Right atrium auricular region (tissue), 2 donors: Measurements from ENCODE around the gene AOPEP. TPM values are rescaled to one million over a fixed set of nuclear protein-coding genes. Genes with fewer than 3 reads are reported as not detected.

Source experiments
- DNase-seq: peaks from one replicate; pipeline ENCODE4 v3.0.0-alpha.2; 2019; ENCODE audit warnings: low spot score
- H3K27ac ChIP-seq, 2 donors: fragments of 200-600 bp; sonication (generic); 1 replicate in 1 of 2; 2 replicates in 1 of 2; pipeline ENCODE4 v1.5.1; 2016 to 2019
- H3K27me3 ChIP-seq, 2 donors: fragments of 200-600 bp; sonication (generic); one replicate each; pipeline versions ENCODE4 v1.5.1 to v1.6.0; 2017 to 2019
- H3K36me3 ChIP-seq: fragments of 200-600 bp; sonication (generic); one replicate; pipeline ENCODE4 v1.5.1; 2016
- H3K4me1 ChIP-seq, 2 donors: fragments of 200-600 bp; sonication (generic); one replicate each; pipeline versions ENCODE4 v1.5.1 to v1.6.0; 2017 to 2019
- H3K4me3 ChIP-seq, 2 donors: fragments of 200-600 bp; sonication (generic); 1 replicate in 1 of 2; 2 replicates in 1 of 2; pipeline ENCODE4 v1.5.1; 2017 to 2019; ENCODE audit warnings: mild to moderate bottlenecking in 1 of 2, moderate library complexity in 1 of 2
- H3K9me3 ChIP-seq, 2 donors: fragments of 200-600 bp; sonication (generic); one replicate each; pipeline ENCODE4 v1.5.1; 2019
- CTCF ChIP-seq, 2 donors: fragments of 200-600 bp; sonication (generic); IDR thresholded peaks; one replicate each; pipeline ENCODE4 v1.5.1; 2019; ENCODE audit warnings: antibody characterized with exemption in 2 of 2
- total RNA-seq, 2 donors: library from RNA; depleted of rRNA; stranded (reverse); fragments of >200 nt; gene quantifications; one replicate each; pipeline ENCODE4 v1.1.0, GENCODE V29; 2016

The AOPEP gene
- total RNA-seq, 2 donors from 2014 or later = 262 to 314 TPM

- Histone ChIP-seq H3K9me3 (no peaks in the 10 kb centered on the region), H3K36me3 (no peaks in the 10 kb centered on the region), H3K4me3 (no peak overlapping the region), H3K27ac (no peak overlapping the region), H3K4me1 (peaks cover 0 to 51% of the 10 kb centered on the region in 2 donors), H3K27me3 (no peaks in the 10 kb centered on the region)
- DNase-seq = no peak
- TF ChIP-seq CTCF (IDR thresholded peaks at IDR 0.05) = no peak
These were observed 199.9 kb downstream of the AOPEP start for GRCh38 chr9:94926431-94926800.

- H3K36me3 ChIP-seq = no peaks in the 10 kb centered on the region
- no peak for DNase-seq
- no peaks in the 10 kb centered on the region for H3K27me3 ChIP-seq
- no peak overlapping the region for H3K4me3 ChIP-seq
- no peaks in the 10 kb centered on the region for H3K9me3 ChIP-seq
- no peak overlapping the region for H3K27ac ChIP-seq
- peaks cover 0 to 43% of the 10 kb centered on the region in 2 donors for H3K4me1 ChIP-seq
- TF ChIP-seq CTCF (IDR thresholded peaks at IDR 0.05) = no peak
These were observed 200.7 kb downstream of the AOPEP start for GRCh38 chr9:94927048-94927761.

GRCh38 chr9:94927762-94928670 lies 201.5 kb downstream of the AOPEP start:
- peak overlapping the region in 1 of 2 donors; percentile 11 for H3K27ac ChIP-seq

GRCh38 chr9:94928691-94929368 lies 202.3 kb downstream of the AOPEP start:
- peak overlapping the region; percentile 11 to 38 for H3K27ac ChIP-seq
- peaks cover 0 to 28% of the 10 kb centered on the region in 2 donors for H3K4me1 ChIP-seq
- no peak overlapping the region for H3K4me3 ChIP-seq
- TF ChIP-seq CTCF (IDR thresholded peaks at IDR 0.05) = no peak
- no peaks in the 10 kb centered on the region for H3K27me3 ChIP-seq
- H3K36me3 ChIP-seq = no peaks in the 10 kb centered on the region
- no peak for DNase-seq
- no peaks in the 10 kb centered on the region for H3K9me3 ChIP-seq

More at GRCh38 chr9:94927762-94928670, 201.5 kb downstream of the AOPEP start:
- no peak for TF ChIP-seq CTCF (IDR thresholded peaks at IDR 0.05)
- Histone ChIP-seq H3K36me3 (no peaks in the 10 kb centered on the region), H3K4me3 (no peak overlapping the region), H3K4me1 (peaks cover 0 to 35% of the 10 kb centered on the region in 2 donors), H3K27me3 (no peaks in the 10 kb centered on the region), H3K9me3 (no peaks in the 10 kb centered on the region)
- DNase-seq = no peak

- H3K9me3 ChIP-seq = no peaks in the 10 kb centered on the region
- TF ChIP-seq CTCF (IDR thresholded peaks at IDR 0.05) = no peak
- H3K4me1 ChIP-seq = peaks cover 0 to 23% of the 10 kb centered on the region in 2 donors
- H3K27me3 ChIP-seq = no peaks in the 10 kb centered on the region
- no peak for DNase-seq
- H3K36me3 ChIP-seq = no peaks in the 10 kb centered on the region
- peak overlapping the region; percentile 11 to 38 for H3K27ac ChIP-seq
- no peak overlapping the region for H3K4me3 ChIP-seq
These were observed 202.9 kb downstream of the AOPEP start for GRCh38 chr9:94929369-94929756.
